ENCODE data around the gene COMMD6.
A peak's percentile ranks its signal among the peaks of the same experiment; 100 is the strongest.
"Not testable (repeated sequence)": the region's sequence is repeated elsewhere in the genome, so short reads cannot be mapped to it uniquely, and the experiment has no call there.

Gene COMMD6

GRCh38 chr13:75550159-75550567 lies 12.5 kb upstream of the COMMD6 start:
- peak overlapping the region; percentile 87 for H3K4me3 ChIP-seq (ENCODE audit: low read depth, low read length)
- in situ Hi-C loops (cut with HindIII; ENCODE audit: low sequenced_read_pairs): no loop called here
- TF ChIP-seq, protein P1, sequence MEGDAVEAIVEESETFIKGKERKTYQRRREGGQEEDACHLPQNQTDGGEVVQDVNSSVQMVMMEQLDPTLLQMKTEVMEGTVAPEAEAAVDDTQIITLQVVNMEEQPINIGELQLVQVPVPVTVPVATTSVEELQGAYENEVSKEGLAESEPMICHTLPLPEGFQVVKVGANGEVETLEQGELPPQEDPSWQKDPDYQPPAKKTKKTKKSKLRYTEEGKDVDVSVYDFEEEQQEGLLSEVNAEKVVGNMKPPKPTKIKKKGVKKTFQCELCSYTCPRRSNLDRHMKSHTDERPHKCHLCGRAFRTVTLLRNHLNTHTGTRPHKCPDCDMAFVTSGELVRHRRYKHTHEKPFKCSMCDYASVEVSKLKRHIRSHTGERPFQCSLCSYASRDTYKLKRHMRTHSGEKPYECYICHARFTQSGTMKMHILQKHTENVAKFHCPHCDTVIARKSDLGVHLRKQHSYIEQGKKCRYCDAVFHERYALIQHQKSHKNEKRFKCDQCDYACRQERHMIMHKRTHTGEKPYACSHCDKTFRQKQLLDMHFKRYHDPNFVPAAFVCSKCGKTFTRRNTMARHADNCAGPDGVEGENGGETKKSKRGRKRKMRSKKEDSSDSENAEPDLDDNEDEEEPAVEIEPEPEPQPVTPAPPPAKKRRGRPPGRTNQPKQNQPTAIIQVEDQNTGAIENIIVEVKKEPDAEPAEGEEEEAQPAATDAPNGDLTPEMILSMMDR (IDR thresholded peaks at IDR 0.05; ENCODE audit: low read depth, low read length, missing control alignments): no peak
- DNase-seq (ENCODE audit: low read depth): peak; percentile 53

DNA sequence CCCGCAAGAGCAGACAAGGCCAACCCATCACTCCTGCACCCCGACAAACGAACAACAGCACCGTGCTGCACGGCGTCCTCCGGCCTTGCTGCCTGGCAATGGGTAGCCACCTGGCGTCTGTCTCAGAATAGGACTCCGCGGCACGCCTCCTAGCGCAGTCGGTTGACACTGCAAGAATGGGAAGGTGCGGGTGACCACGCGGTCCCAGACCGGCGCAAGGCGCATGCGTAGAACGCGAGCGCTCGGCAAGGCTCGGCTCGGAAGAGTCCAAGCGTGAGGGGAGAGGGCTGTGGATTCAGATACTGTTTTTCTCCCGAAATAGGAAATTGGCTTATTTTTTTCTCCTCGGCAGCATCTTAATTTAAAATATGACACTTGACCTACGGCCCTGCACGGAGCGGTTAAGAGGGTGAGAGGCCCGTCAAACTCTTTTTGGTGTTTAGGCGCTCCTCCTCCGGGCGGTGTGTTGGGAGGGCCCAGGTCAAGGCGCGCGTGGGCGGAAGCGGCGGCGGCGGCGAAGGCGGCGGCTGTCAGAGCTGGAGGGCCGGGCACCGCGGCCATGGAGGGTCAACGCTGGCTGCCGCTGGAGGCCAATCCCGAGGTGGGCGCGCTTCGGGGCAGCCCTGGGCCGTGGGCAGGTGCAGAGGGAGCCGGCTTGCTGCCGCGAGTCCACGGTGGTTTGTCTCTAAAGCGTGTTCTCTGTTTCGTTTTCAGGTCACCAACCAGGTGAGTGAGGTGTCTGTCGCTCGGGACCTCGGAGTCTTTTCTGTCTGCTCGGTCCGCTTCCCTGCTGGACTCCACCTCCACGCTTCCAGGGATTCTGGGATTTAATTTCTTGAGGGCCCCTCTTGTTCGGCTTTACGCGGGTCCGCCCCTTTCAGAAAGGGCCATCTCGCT lies 11.9 kb upstream of the COMMD6 start, which contains the start of gene UCHL3:
UCHL3 (plus strand) TSS at position 530 of the 897 bp plus-strand sequence; CDS start at position 560, 30 bp downstream.
- peak; percentile 90 for DNase-seq (ENCODE audit: low read depth)
- in situ Hi-C loops (cut with HindIII; ENCODE audit: low sequenced_read_pairs): no loop called here
- peak within 1 kb of the TSS; percentile 87 for H3K4me3 ChIP-seq (ENCODE audit: low read depth, low read length)
- TF ChIP-seq, protein P1 (IDR thresholded peaks at IDR 0.05; ENCODE audit: low read depth, low read length, missing control alignments): peak; percentile 84

- DNase-seq (ENCODE audit: low read depth): no peak
- TF ChIP-seq, protein P1 (IDR thresholded peaks at IDR 0.05; ENCODE audit: low read depth, low read length, missing control alignments): no peak
- H3K4me3 ChIP-seq (ENCODE audit: low read depth, low read length): no peak overlapping the region
- in situ Hi-C loops (cut with HindIII; ENCODE audit: low sequenced_read_pairs): no loop called here
Observed at GRCh38 chr13:75547917-75548316, 10.3 kb upstream of the COMMD6 start.

DNA sequence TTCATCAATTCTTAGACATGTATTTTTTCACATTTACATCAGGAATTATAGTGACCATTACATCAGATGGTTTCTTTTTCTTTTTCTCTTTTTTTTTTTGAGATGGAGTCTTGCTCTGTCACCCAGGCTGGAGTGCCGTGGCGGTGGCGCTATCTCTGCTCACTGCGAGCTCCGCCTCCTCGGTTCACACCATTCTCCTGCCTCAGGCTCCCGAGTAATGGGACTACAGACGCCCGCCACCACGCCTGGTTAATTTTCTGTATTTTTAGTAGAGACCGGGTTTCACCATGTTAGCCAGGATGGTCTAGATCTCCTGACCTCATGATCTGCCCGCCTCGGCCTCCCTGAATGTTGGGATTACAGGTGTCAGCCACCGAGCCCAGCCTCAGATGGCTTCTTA lies 7.7 kb upstream of the COMMD6 start:
- DNase-seq (ENCODE audit: low read depth); H3K4me3 ChIP-seq (ENCODE audit: low read depth, low read length); in situ Hi-C loops (cut with HindIII; ENCODE audit: low sequenced_read_pairs): not testable (repeated sequence)

DNA sequence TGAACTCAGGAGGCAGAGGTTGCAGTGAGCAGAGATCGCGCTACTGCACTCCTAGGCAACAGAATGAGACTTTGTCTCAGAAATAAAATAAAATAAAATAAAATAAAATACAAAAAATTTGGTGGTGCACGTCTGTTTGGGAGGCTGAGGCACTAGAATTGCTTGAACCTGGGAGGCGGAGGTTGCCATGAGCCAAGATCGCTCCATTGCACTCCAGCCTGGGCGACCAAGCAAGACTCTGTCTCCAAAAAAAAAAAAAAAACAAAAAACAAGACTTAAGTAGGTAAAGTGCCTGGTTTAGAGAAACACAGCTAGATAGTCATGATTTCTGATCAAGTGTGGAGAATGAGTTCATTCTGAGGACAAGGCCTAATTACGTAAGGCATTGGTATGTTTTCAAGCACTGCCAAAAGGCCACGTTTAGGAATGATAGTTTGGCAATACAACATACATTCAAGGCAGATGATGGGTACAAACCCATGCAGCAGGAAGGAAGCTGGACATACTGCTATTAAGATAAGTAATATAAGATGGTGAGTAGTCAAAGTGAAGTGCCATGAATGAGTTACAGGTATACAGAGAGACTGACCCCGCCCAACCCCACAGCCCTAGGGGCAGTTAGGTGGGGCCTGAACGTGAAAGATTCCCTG lies 7.2 kb upstream of the COMMD6 start:
- in situ Hi-C loops (cut with HindIII; ENCODE audit: low sequenced_read_pairs): no loop called here
- TF ChIP-seq, protein P1 (IDR thresholded peaks at IDR 0.05; ENCODE audit: low read depth, low read length, missing control alignments): no peak
- DNase-seq (ENCODE audit: low read depth): no peak
- no peak overlapping the region for H3K4me3 ChIP-seq (ENCODE audit: low read depth, low read length)

DNA sequence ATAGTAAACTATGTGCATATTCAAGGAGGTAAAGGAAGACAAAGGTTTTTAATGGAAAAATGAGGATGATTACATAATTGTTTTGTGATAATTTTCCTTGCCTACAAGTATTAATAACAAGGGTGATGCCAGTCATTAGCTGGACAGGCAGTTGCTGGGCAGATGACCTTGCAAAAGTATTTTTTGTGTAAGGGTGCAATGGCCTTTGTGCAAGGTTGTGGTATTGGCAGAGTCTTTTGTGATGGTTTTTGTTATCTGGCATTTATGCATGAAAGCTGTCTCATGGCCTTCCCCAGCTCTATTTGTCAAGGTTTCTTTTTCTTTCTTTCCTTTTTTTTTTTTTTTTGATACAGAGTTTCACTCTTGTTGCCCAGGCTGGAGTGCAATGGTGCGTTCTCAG lies 4.3 kb upstream of the COMMD6 start:
- in situ Hi-C loops (cut with HindIII; ENCODE audit: low sequenced_read_pairs): no loop called here
- TF ChIP-seq, protein P1 (IDR thresholded peaks at IDR 0.05; ENCODE audit: low read depth, low read length, missing control alignments): no peak
- no peak for DNase-seq (ENCODE audit: low read depth)
- no peak overlapping the region for H3K4me3 ChIP-seq (ENCODE audit: low read depth, low read length)

- in situ Hi-C loops (cut with HindIII; ENCODE audit: low sequenced_read_pairs): no loop called here
- TF ChIP-seq, protein P1 (IDR thresholded peaks at IDR 0.05; ENCODE audit: low read depth, low read length, missing control alignments): no peak
- no peak for DNase-seq (ENCODE audit: low read depth)
- no peak overlapping the region for H3K4me3 ChIP-seq (ENCODE audit: low read depth, low read length)
Observed at GRCh38 chr13:75541287-75541686, 3.6 kb upstream of the COMMD6 start.
